ENCODE measurements around the gene DYNLT5. TPM values are rescaled to one million over a fixed set of nuclear protein-coding genes. Genes with fewer than 3 reads are reported as not detected.
"Not testable (repeated sequence)": the region's sequence is repeated elsewhere in the genome, so short reads cannot be mapped to it uniquely, and the experiment has no call there.

DYNLT5 gene
- total and polyA plus RNA-seq, 7 donors = 0.21 to 3.9 (median 0.55) TPM

GRCh38 chr1:66779475-66780078 is 27.3 kb downstream of the DYNLT5 start:
- Histone ChIP-seq H3K4me3 (no peak overlapping the region), H3K36me3 (ENCODE audit: insufficient read depth in 1 of 2, low read depth in 1 of 2) (no peaks in the 10 kb centered on the region), H3K27me3 (ENCODE audit: insufficient read depth in 3 of 3, low read length in 2 of 3) (no peaks in the 10 kb centered on the region), H3K4me1 (no peaks in the 10 kb centered on the region), H3K9me3 (no peaks in the 10 kb centered on the region), H3K27ac (no peak overlapping the region)
- ATAC-seq = no peak
- TF ChIP-seq CTCF (IDR thresholded peaks at IDR 0.05) = no peak
- intact Hi-C loops (cut with DNase I) = loop anchor here (5.0 to 10.0 kb wide), 2 partner anchors 48 to 735 kb away; no protein-coding TSS in a partner anchor
- no peak for DNase-seq
- WGBS, 3 donors = 70 to 76% (median 74%) methylated on average over 2 of the region's 2 CpGs

- H3K27ac ChIP-seq; ATAC-seq; DNase-seq; intact Hi-C loops (cut with DNase I); H3K36me3 ChIP-seq (ENCODE audit: insufficient read depth in 1 of 2, low read depth in 1 of 2); H3K9me3 ChIP-seq; H3K27me3 ChIP-seq (ENCODE audit: insufficient read depth in 3 of 3, low read length in 2 of 3); H3K4me1 ChIP-seq; H3K4me3 ChIP-seq: not testable (repeated sequence)
- WGBS, 3 donors = 100% methylated on average over 1 of the region's 2 CpGs; no CpG with 5 or more reads in 2 of the 3 donors
Measured at GRCh38 chr1:66785800-66786199, 33.5 kb downstream of the DYNLT5 start.

- Histone ChIP-seq H3K4me3 (no peak overlapping the region), H3K9me3 (no peaks in the 10 kb centered on the region), H3K4me1 (no peaks in the 10 kb centered on the region), H3K27ac (no peak overlapping the region), H3K27me3 (ENCODE audit: insufficient read depth in 3 of 3, low read length in 2 of 3) (no peaks in the 10 kb centered on the region), H3K36me3 (ENCODE audit: insufficient read depth in 1 of 2, low read depth in 1 of 2) (no peaks in the 10 kb centered on the region)
- ATAC-seq = no peak
- 83 to 89% (median 87%) methylated on average over 4 of the region's 4 CpGs for WGBS, 3 donors
- DNase-seq = no peak
- TF ChIP-seq CTCF (IDR thresholded peaks at IDR 0.05) = no peak
- intact Hi-C loops (cut with DNase I) = no loop called here
Measured at GRCh38 chr1:66787641-66788040, 35.4 kb downstream of the DYNLT5 start.

GRCh38 chr1:66788231-66788939 is 36.1 kb downstream of the DYNLT5 start:
- Histone ChIP-seq H3K4me1 (no peaks in the 10 kb centered on the region), H3K4me3 (no peak overlapping the region), H3K27me3 (ENCODE audit: insufficient read depth in 3 of 3, low read length in 2 of 3) (no peaks in the 10 kb centered on the region), H3K9me3 (no peaks in the 10 kb centered on the region), H3K36me3 (ENCODE audit: insufficient read depth in 1 of 2, low read depth in 1 of 2) (no peaks in the 10 kb centered on the region), H3K27ac (no peak overlapping the region)
- intact Hi-C loops (cut with DNase I) = no loop called here
- ATAC-seq (no peak), DNase-seq (no peak)
- TF ChIP-seq CTCF (IDR thresholded peaks at IDR 0.05) = no peak
- WGBS, 3 donors = 77 to 81% (median 79%) methylated on average over 6 of the region's 6 CpGs

- no peak for TF ChIP-seq CTCF (IDR thresholded peaks at IDR 0.05)
- ATAC-seq (no peak), DNase-seq (no peak)
- Histone ChIP-seq H3K4me1 (no peaks in the 10 kb centered on the region), H3K36me3 (ENCODE audit: insufficient read depth in 1 of 2, low read depth in 1 of 2) (no peaks in the 10 kb centered on the region), H3K9me3 (no peaks in the 10 kb centered on the region), H3K27ac (no peak overlapping the region), H3K27me3 (ENCODE audit: insufficient read depth in 3 of 3, low read length in 2 of 3) (no peaks in the 10 kb centered on the region), H3K4me3 (no peak overlapping the region)
- WGBS, 3 donors = 88 to 89% (median 88%) methylated on average over 5 of the region's 5 CpGs
- intact Hi-C loops (cut with DNase I) = no loop called here
Measured at GRCh38 chr1:66791621-66792610, 39.7 kb downstream of the DYNLT5 start.

GRCh38 chr1:66795839-66796238 is 43.6 kb downstream of the DYNLT5 start:
- WGBS, 3 donors = 86 to 93% (median 87%) methylated on average over 2 of the region's 2 CpGs
- H3K27me3 ChIP-seq (ENCODE audit: insufficient read depth in 3 of 3, low read length in 2 of 3); H3K27ac ChIP-seq; DNase-seq; intact Hi-C loops (cut with DNase I); H3K36me3 ChIP-seq (ENCODE audit: insufficient read depth in 1 of 2, low read depth in 1 of 2); ATAC-seq; H3K4me3 ChIP-seq; H3K4me1 ChIP-seq; H3K9me3 ChIP-seq: not testable (repeated sequence)

Data from psoas muscle (tissue), 8 donors.